22Rv1 (cell line): ENCODE data around the gene RYR2.

Source experiments
- CTCF ChIP-seq: fragments of 450-650 bp; IDR thresholded peaks from 2 replicates; pipeline ENCODE4 v1.5.1; 2017; ENCODE audit warnings: mild to moderate bottlenecking
- ZFX ChIP-seq: fragments of 450-650 bp; IDR thresholded peaks from 2 replicates; pipeline ENCODE4 v1.6.1; 2017; ENCODE audit warnings: antibody characterized with exemption, borderline replicate concordance

DNA sequence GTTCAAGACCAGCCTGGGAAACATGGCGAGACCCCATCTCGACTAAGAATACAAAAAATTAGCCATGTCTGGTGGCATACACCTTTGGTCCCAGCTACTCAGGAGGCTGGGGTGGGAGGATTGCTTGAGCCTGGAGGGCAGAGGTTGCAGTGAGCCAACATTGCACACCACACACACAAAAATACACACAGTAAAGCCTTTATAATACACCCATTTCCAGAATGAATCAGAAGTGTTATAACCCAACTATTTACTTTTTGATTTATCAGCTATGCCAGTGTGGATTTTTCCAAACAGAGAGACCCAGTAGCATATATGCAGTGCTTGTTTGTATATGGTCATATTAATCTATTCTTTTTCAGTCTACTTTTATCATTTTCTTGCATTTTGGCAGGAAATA, 648.7 kb downstream of the RYR2 start:
- TF ChIP-seq CTCF (no peak), ZFX (no peak)
